ENCODE measurements around the gene ARRDC3. TPM values are rescaled to one million over a fixed set of nuclear protein-coding genes. Genes with fewer than 3 reads are reported as not detected.

Gene ARRDC3
- total RNA-seq, 1 donor from 2014 or later = 90.8 TPM

DNA sequence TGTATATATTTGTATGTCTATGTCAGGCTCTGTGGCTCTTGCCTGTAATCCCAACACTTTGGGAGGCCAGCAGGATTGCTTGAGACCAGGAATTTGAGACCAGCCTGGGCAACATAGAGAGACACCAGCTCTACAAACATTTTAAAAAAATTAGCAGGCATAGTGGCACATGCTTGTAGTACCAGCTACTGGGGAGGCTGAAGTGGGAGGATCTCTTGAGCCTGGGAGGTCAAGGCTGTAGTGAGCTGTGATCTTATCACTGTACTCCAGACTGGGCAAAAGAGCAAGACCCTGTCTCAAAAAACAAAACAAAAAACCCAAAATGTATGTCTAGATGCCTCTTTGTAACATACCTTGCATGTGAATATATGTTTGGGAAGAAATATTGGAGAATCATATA is 15.8 kb downstream of the ARRDC3 start:
- no peak overlapping the region for H3K27ac Mint-ChIP-seq (ENCODE audit: unreplicated experiment)
- peaks cover 43% of the 10 kb centered on the region for H3K36me3 Mint-ChIP-seq (ENCODE audit: unreplicated experiment)
- peaks cover 1% of the 10 kb centered on the region for H3K4me1 Mint-ChIP-seq (ENCODE audit: unreplicated experiment)
- TF ChIP-seq, protein P1, sequence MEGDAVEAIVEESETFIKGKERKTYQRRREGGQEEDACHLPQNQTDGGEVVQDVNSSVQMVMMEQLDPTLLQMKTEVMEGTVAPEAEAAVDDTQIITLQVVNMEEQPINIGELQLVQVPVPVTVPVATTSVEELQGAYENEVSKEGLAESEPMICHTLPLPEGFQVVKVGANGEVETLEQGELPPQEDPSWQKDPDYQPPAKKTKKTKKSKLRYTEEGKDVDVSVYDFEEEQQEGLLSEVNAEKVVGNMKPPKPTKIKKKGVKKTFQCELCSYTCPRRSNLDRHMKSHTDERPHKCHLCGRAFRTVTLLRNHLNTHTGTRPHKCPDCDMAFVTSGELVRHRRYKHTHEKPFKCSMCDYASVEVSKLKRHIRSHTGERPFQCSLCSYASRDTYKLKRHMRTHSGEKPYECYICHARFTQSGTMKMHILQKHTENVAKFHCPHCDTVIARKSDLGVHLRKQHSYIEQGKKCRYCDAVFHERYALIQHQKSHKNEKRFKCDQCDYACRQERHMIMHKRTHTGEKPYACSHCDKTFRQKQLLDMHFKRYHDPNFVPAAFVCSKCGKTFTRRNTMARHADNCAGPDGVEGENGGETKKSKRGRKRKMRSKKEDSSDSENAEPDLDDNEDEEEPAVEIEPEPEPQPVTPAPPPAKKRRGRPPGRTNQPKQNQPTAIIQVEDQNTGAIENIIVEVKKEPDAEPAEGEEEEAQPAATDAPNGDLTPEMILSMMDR (IDR thresholded peaks at IDR 0.05) = no peak
- DNase-seq (ENCODE audit: extremely low spot score, unreplicated experiment) = no peak
- H3K9me3 Mint-ChIP-seq (ENCODE audit: unreplicated experiment) = no peaks in the 10 kb centered on the region
- H3K4me3 Mint-ChIP-seq (ENCODE audit: unreplicated experiment) = no peak overlapping the region
- H3K27me3 Mint-ChIP-seq (ENCODE audit: unreplicated experiment) = no peaks in the 10 kb centered on the region

- Mint-ChIP-seq H3K27me3 (ENCODE audit: unreplicated experiment) (no peaks in the 10 kb centered on the region), H3K27ac (ENCODE audit: unreplicated experiment) (no peak overlapping the region), H3K9me3 (ENCODE audit: unreplicated experiment) (no peaks in the 10 kb centered on the region), H3K4me1 (ENCODE audit: unreplicated experiment) (peaks cover 1% of the 10 kb centered on the region), H3K36me3 (ENCODE audit: unreplicated experiment) (peaks cover 36% of the 10 kb centered on the region), H3K4me3 (ENCODE audit: unreplicated experiment) (no peak overlapping the region)
- DNase-seq (ENCODE audit: extremely low spot score, unreplicated experiment) = no peak
- TF ChIP-seq, protein P1 (IDR thresholded peaks at IDR 0.05) = no peak
Observed at GRCh38 chr5:91366551-91366950, 16.6 kb downstream of the ARRDC3 start.

DNA sequence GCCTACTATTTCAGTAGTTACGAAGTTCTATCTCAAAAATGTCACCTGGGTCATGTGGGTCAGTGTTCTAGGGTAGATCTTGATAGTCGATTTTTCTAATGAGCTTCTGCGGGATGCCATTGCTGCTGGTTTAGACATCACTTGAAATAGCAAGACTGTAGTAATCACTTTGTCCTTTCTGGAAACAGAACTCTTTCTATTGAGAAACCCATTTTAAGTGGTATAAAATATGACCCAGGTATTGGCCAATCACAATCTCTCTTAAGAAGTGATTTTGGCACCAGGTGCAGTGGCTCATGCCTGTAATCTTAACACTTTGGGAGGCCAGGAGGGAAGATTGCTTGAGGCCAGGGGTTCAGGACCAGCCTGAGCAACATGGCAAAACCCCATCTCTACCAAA is 17.6 kb downstream of the ARRDC3 start:
- no peak overlapping the region for H3K4me3 Mint-ChIP-seq (ENCODE audit: unreplicated experiment)
- H3K27me3 Mint-ChIP-seq (ENCODE audit: unreplicated experiment) = no peaks in the 10 kb centered on the region
- H3K36me3 Mint-ChIP-seq (ENCODE audit: unreplicated experiment) = peaks cover 27% of the 10 kb centered on the region
- peaks cover 3% of the 10 kb centered on the region for H3K9me3 Mint-ChIP-seq (ENCODE audit: unreplicated experiment)
- no peak for DNase-seq (ENCODE audit: extremely low spot score, unreplicated experiment)
- TF ChIP-seq, protein P1 (IDR thresholded peaks at IDR 0.05) = no peak
- H3K27ac Mint-ChIP-seq (ENCODE audit: unreplicated experiment) = no peak overlapping the region
- peaks cover 1% of the 10 kb centered on the region for H3K4me1 Mint-ChIP-seq (ENCODE audit: unreplicated experiment)

GRCh38 chr5:91362935-91363334 is 20.2 kb downstream of the ARRDC3 start:
- Mint-ChIP-seq H3K36me3 (ENCODE audit: unreplicated experiment) (peaks cover 8% of the 10 kb centered on the region), H3K27me3 (ENCODE audit: unreplicated experiment) (no peaks in the 10 kb centered on the region), H3K27ac (ENCODE audit: unreplicated experiment) (no peak overlapping the region), H3K4me1 (ENCODE audit: unreplicated experiment) (no peaks in the 10 kb centered on the region), H3K9me3 (ENCODE audit: unreplicated experiment) (peaks cover 3% of the 10 kb centered on the region), H3K4me3 (ENCODE audit: unreplicated experiment) (no peak overlapping the region)
- DNase-seq (ENCODE audit: extremely low spot score, unreplicated experiment) = no peak
- TF ChIP-seq, protein P1 (IDR thresholded peaks at IDR 0.05) = no peak

DNA sequence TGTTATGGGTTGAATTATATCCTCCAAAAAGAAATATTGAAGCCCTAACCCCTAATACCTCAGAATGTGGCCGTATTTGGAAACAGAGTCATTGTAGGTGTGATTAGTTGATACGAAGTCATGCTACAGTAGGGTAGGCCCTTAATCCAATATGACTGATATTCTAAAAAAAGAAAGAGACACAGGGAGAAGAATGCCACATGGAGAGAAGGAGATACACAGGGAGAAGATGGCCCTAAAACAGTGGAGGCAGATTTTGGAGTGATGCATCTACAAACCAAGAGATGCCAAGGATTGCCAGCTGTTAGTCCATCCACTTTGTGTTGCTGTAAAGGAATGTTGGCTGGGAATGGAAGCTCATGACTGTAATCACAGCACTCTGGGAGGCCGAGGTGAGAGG is 21.3 kb downstream of the ARRDC3 start:
- H3K27ac Mint-ChIP-seq (ENCODE audit: unreplicated experiment) = no peak overlapping the region
- H3K4me3 Mint-ChIP-seq (ENCODE audit: unreplicated experiment) = no peak overlapping the region

More for the DNA sequence above, 21.3 kb downstream of the ARRDC3 start:
- peaks cover 3% of the 10 kb centered on the region for H3K27me3 Mint-ChIP-seq (ENCODE audit: unreplicated experiment)
- TF ChIP-seq, protein P1 (IDR thresholded peaks at IDR 0.05) = no peak
- DNase-seq (ENCODE audit: extremely low spot score, unreplicated experiment) = no peak
- no peaks in the 10 kb centered on the region for H3K4me1 Mint-ChIP-seq (ENCODE audit: unreplicated experiment)
- H3K36me3 Mint-ChIP-seq (ENCODE audit: unreplicated experiment) = peaks cover 2% of the 10 kb centered on the region
- peaks cover 3% of the 10 kb centered on the region for H3K9me3 Mint-ChIP-seq (ENCODE audit: unreplicated experiment)

Measured in osteocyte (in vitro differentiated cells).